Measurements from ENCODE around the gene ALS2CL.

Gene ALS2CL

GRCh38 chr3:46716461-46717441 is 23.3 kb upstream of the ALS2CL start:
- DNase-seq: no peak

- DNase-seq: no peak
Observed at GRCh38 chr3:46715507-46716175, 22.2 kb upstream of the ALS2CL start.

GRCh38 chr3:46714728-46715506 is 21.4 kb upstream of the ALS2CL start:
- no peak for DNase-seq

DNA sequence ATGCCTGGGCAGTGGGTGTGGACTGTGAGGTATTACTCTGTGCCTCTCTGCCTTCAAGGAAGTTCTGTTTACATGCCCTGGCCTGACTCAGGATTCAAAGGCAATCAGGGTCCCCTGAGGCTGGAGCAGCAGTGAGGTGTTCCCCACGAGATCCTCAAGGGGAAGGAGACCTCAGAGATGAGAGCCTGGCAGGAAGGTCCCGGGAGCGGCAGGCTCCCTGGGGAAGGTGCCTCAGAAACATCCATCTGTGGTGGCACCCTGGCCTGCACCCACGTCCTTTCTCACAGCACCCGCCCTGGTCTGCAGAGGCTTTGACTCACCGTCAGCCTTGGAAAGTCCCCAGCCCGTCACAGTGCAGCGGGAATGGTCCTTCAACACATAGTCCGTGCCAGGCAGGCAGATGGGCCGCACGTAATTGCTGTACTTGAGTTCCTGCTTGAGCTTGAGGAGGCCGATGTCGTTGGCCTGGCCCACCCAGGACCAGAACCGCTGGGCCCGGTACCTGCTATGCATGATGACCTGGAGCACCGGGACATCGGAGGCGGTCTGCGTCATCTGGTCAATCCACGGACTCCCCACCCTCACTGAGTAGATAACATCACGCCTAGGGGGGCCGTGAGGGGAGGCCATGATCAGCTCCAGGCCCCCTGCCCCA is 20.5 kb upstream of the ALS2CL start:
- DNase-seq: no peak

DNA sequence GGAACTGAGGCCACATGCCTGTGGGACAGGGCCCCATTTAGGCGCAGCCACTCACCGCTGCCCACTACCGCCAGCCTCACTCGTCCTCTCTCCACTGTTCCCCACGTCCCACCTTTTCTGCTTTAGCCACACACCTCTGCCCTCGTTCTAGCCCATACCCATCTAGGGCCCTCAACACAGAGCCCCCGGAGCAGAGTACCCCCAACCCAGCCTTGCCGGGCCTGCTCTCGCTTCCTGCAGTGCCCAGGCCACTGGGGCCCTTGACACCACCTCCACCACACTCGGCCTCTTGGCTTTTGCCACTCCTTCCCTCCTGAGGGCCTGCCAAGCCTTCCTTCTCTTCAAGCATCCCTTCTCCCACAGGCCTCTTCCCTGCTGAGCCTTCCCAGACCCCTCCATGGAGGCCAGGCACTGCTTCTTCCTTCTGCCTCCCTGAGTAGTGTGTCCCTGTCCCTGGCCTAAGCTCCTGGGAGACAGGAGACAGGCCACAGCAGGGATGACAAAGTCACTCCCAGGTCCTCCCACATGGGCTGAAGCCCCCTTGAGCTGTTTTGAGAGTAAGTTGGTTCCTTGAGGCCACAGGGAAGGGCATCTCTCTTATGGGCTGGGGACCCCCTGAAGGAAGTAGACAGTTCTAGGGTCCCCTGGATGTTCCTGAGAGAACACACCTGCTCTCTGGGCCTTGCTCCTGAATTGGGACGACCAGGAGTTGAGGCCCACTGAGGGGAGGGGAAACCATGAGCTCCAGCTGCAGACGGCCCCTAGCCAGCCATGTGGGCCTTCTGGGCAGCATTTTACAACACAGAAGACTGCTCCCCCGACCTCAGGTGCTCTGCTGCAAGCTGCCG is 19.8 kb upstream of the ALS2CL start:
- no peak for DNase-seq

- no peak for DNase-seq
Observed at GRCh38 chr3:46712191-46713049, 18.9 kb upstream of the ALS2CL start.

GRCh38 chr3:46711760-46712159 is 18.3 kb upstream of the ALS2CL start:
- no peak for DNase-seq

GRCh38 chr3:46711305-46711704 is 17.8 kb upstream of the ALS2CL start:
- DNase-seq: no peak

DNA sequence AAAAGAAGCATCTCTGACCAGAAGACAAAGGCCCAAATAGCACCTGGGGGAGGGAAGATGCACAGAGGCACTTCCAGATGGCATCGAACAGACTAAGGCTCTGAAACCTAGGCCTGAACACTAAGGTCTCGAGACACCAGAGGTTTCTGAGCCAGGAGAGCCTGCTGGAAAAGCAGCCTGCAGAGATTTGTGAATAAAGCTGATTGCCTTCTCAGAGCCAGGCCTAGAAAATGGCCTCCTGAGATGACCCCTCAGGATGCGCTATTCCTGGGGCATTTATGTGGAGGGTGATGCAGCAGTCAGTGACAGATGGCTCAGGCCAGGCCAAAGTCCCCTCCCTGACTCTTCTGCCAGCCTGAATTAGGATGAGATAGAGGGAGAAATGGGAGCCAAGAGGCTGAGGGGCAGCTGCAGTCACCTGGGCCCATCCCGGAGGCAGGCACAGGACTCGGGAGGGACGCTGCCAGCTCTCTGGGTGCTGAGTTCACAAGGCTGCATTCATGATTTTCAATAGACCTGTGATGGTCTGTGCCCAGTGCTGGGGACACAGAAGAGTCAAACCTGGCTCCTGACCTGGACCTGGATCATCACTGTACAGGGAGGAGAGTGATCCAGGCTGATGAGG is 17.3 kb upstream of the ALS2CL start:
- no peak for DNase-seq

DNA sequence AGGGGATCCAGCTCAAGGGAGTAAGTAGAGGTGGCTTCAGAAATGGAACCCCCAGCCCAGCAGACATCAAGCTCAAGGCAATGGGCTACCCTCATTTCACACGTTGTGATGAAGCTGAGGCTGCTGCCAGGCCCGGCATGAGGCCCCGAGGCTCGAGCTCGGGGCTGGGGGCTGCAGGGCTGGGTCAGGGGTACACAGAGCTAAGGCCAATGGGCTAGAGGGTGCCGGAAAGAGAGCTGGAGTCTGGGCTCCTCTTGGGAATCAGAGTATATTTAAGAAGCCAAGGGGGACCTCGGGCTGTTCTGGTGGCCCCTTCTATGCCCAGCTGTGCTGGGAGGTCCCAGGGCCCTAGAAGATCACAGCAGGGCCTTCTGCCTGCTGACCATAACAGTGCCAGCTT is 16.8 kb upstream of the ALS2CL start:
- DNase-seq: no peak

- no peak for DNase-seq
Observed at GRCh38 chr3:46709721-46710120, 16.2 kb upstream of the ALS2CL start.

GRCh38 chr3:46709157-46709654 is 15.7 kb upstream of the ALS2CL start:
- no peak for DNase-seq

DNA sequence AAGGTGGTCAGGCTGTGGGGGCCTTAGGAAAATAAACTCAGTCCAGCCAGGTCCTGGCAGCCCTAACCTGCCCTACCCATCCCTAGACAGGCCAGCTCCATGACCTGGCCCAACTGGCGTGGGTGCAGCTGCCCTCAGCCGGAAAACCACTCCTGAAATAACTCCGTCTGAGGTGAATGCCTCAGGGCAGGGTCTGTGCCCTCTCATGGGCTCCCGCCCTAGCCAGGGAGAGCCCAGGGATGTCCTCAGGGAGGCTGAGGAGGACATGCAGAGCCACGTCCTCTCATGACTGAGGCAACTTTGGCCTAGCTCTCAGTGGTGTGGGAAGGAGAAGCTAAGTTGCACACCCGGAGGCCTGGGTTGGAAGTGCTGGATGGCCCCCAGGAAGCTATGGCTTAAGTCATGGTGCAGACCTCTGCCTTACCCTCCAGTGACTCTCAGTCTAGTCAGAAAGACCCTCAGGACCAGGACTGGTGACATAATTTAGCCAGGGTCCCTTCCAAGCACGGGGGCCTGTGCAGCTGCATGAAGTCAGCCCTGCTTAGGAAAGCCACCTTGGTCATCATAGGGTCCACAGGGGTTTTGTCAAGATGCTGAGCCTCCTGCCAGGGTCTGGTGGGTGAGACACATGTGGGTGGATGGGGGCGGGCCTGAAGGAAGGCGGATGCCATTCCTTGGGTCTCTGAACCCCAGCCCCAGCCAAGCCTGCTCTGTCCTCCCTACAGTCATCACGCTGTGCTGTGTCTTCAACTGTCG is 15.1 kb upstream of the ALS2CL start:
- DNase-seq: no peak

DNA sequence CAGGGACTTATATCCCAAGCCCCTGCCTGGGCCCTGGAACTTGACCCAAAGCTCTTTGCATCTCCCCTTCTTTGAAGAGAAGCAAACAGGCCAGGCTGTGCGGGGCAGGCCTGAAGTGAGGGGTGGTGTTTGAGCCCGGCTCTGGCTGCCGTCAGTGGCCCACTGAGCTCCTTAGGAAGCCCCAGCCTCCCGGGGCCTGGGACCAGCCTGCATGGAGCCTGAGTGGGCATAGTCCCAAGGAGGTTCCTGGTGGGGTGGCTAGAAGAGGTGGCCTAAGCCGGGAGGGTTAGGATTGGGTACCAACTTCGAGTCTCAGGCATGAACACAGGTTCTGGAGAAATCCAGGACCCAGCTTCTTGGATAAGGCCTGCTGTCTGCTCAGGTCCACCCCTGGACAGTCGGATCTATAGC is 14.1 kb upstream of the ALS2CL start:
- no peak for DNase-seq

GRCh38 chr3:46706771-46707582 is 13.5 kb upstream of the ALS2CL start:
- no peak for DNase-seq

DNA sequence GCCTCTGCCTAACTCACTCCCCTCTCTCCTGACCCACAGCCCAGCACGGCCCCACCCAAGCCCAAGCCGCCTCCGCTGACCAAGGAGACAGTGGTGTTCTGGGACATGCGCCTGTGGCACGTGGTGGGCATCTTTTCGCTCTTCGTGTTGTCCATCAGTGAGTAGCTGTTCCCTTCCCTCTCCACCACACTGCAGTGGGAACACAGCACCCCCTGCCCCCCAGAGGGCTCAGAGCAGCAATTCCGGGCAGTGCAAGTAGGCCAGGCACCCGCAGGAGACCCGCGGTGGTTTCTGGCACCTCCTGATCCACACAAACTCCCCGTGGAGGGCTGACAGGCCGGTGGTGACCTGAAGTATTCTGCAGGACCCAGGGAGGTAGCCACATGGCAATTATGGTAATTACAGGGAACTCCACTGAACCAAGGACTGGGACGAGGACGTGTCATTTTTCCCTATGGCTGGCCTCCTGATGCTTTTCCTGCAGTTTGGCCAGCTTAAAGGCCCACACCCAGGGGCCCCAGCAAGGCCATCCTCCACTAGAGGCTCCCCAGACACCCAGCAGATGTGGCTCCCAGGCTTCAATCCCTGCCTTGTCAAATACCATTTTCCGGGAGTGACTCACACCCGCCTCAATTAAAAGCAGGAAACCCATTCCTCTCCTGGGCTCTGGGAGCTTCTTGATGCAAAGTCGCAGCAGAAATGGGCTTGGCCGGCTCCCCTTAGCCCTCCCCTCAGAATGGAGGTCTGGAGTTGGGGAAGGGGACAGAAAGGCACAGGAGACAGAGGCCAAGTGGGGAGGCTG is 12.5 kb upstream of the ALS2CL start:
- DNase-seq: no peak

- DNase-seq: peak; percentile 56 to 66
Observed at GRCh38 chr3:46705022-46705530, 11.6 kb upstream of the ALS2CL start.
